CD14-positive monocyte (primary cell): Measurements from ENCODE around the gene NSG2. TPM values are rescaled to one million over a fixed set of nuclear protein-coding genes. Genes with fewer than 3 reads are reported as not detected.

Source experiments
- DNase-seq, 3 donors: peaks; one replicate each; pipeline ENCODE4 v3.0.0-alpha.2; 2011 to 2022
- H2AFZ ChIP-seq: 2 replicates; pipeline ENCODE4 v1.6.0; 2012; ENCODE audit warnings: mild to moderate bottlenecking, low read depth, low read length, inconsistent platforms; ENCODE audit not compliant: insufficient read depth, poor library complexity, severe bottlenecking
- H3K27ac ChIP-seq, 2 donors: 1 replicate in 1 of 2; 2 replicates in 1 of 2; pipeline ENCODE4 v1.5.1; 2012 to 2013; ENCODE audit warnings: low read length in 2 of 2, control low read depth in 1 of 2, inconsistent platforms in 1 of 2, low read depth in 1 of 2, mild to moderate bottlenecking in 1 of 2
- H3K27me3 ChIP-seq, 2 donors: one replicate each; pipeline versions ENCODE4 v1.6.0 to v1.6.1; 2011 to 2013; ENCODE audit warnings: low read length in 2 of 2; ENCODE audit not compliant: control insufficient read depth in 2 of 2, insufficient read depth in 2 of 2
- H3K36me3 ChIP-seq, 2 donors: replicated peaks in 1 of 2; 1 replicate in 1 of 2; 2 replicates in 1 of 2; pipeline versions ENCODE4 v1.5.1 to v1.6.1; 2012 to 2013; ENCODE audit warnings: low read length in 2 of 2, control low read depth in 1 of 2, inconsistent platforms in 1 of 2, mild to moderate bottlenecking in 1 of 2; ENCODE audit not compliant: insufficient read depth in 2 of 2, control insufficient read depth in 1 of 2
- H3K4me1 ChIP-seq, 2 donors: 1 replicate in 1 of 2; 2 replicates in 1 of 2; pipeline versions ENCODE4 v1.5.1 to v1.6.1; 2012 to 2013; ENCODE audit warnings: low read length in 2 of 2, control low read depth in 1 of 2, inconsistent platforms in 1 of 2, mild to moderate bottlenecking in 1 of 2, moderate library complexity in 1 of 2; ENCODE audit not compliant: insufficient read depth in 2 of 2, control insufficient read depth in 1 of 2
- H3K4me2 ChIP-seq: replicated peaks from 2 replicates; pipeline ENCODE3; 2012; ENCODE audit warnings: low read length, moderate library complexity, mild to moderate bottlenecking; ENCODE audit not compliant: poor library complexity, severe bottlenecking; ENCODE audit errors: extremely low read depth
- H3K4me3 ChIP-seq, 3 experiments: fragments of 200-600 bp in 1 of 3; sonication (generic) in 1 of 3; replicated peaks in 1 of 3; 1 replicate in 2 of 3; 2 replicates in 1 of 3; pipeline ENCODE4 v1.5.1; 2011 to 2013; ENCODE audit warnings: low read length in 3 of 3, mild to moderate bottlenecking in 3 of 3, control low read depth in 2 of 3, low read depth in 2 of 3, inconsistent platforms in 1 of 3, moderate library complexity in 1 of 3
- H3K79me2 ChIP-seq: 2 replicates; pipeline ENCODE4 v1.6.0; 2012; ENCODE audit warnings: mild to moderate bottlenecking, control low read depth, inconsistent platforms, low read length, moderate library complexity; ENCODE audit not compliant: insufficient read depth
- H3K9ac ChIP-seq: 2 replicates; pipeline ENCODE4 v1.6.0; 2017; ENCODE audit warnings: low read length, mild to moderate bottlenecking; ENCODE audit not compliant: insufficient read depth, poor library complexity, severe bottlenecking
- H3K9me3 ChIP-seq, 2 donors: replicated peaks in 1 of 2; 1 replicate in 1 of 2; 2 replicates in 1 of 2; pipeline versions ENCODE4 v1.5.1 to v1.6.1; 2012 to 2013; ENCODE audit warnings: low read length in 2 of 2, control low read depth in 1 of 2; ENCODE audit not compliant: control insufficient read depth in 1 of 2, insufficient read depth in 1 of 2
- H4K20me1 ChIP-seq: 2 replicates; pipeline ENCODE4 v1.6.0; 2012; ENCODE audit warnings: mild to moderate bottlenecking, low read length, control low read depth, moderate library complexity; ENCODE audit not compliant: insufficient read depth
- H3K27ac Mint-ChIP-seq, 7 donors: one replicate each; pipeline ENCODE4 v1.8.0; 2020; ENCODE audit warnings: mild to moderate bottlenecking in 7 of 7, mixed read lengths in 7 of 7, moderate library complexity in 6 of 7, inconsistent platforms in 2 of 7
- H3K27me3 Mint-ChIP-seq, 3 donors: one replicate each; pipeline ENCODE4 v1.8.0; 2021 to 2022; ENCODE audit warnings: low read depth in 3 of 3, mild to moderate bottlenecking in 3 of 3, mixed read lengths in 3 of 3, moderate library complexity in 3 of 3, inconsistent platforms in 1 of 3
- H3K36me3 Mint-ChIP-seq, 2 donors: one replicate each; pipeline ENCODE4 v1.8.0; 2020; ENCODE audit warnings: mixed read lengths in 2 of 2, inconsistent platforms in 1 of 2, mild to moderate bottlenecking in 1 of 2
- H3K4me1 Mint-ChIP-seq: one replicate; pipeline ENCODE4 v1.8.0; 2020; ENCODE audit warnings: mild to moderate bottlenecking, mixed read lengths
- H3K4me3 Mint-ChIP-seq, 2 donors: one replicate each; pipeline ENCODE4 v1.8.0; 2020; ENCODE audit warnings: mild to moderate bottlenecking in 2 of 2, mixed read lengths in 2 of 2, moderate library complexity in 1 of 2
- H3K9me3 Mint-ChIP-seq, 7 donors: one replicate each; pipeline ENCODE4 v1.8.0; 2020 to 2022; ENCODE audit warnings: mixed read lengths in 7 of 7, mild to moderate bottlenecking in 6 of 7, moderate library complexity in 6 of 7, inconsistent platforms in 2 of 7
- CTCF ChIP-seq: fragments of 200-600 bp; IDR thresholded peaks from one replicate; pipeline ENCODE4 v1.8.0; 2022; ENCODE audit warnings: antibody characterized with exemption, mild to moderate bottlenecking
- WGBS: methylation state at CpG from one replicate; pipeline ENCODE4 v1.1.5; 2013; ENCODE audit warnings: missing lambda C conversion rate; ENCODE audit not compliant: insufficient coverage; 5-methylcytosine and 5-hydroxymethylcytosine counted together
- intact Hi-C, 2 donors: fragments of 100-400 bp; cut with micrococcal nuclease; formaldehyde crosslinking; loops; one replicate each; pipeline versions ENCODE4 v1.15.0 to v1.15.1; 2023
- polyA plus RNA-seq, 3 donors: library from polyadenylated mRNA; depleted of rRNA in 1 of 3; unstranded in 2 of 3; stranded (reverse) in 1 of 3; fragments of 300-500 nt in 2 of 3; fragments of >200 nt in 1 of 3; fragmentation: Illumina TruSeq in 2 of 3; gene quantifications; 1 replicate in 2 of 3; 2 replicates in 1 of 3; pipeline ENCODE4 v1.2.3, GENCODE V29; 2012 to 2021

The NSG2 gene
- polyA plus RNA-seq, 3 donors, result not detected

GRCh38 chr5:174141398-174141797 is 95.9 kb downstream of the NSG2 start:
- Mint-ChIP-seq H3K27ac (no peak overlapping the region), H3K4me3 (no peak overlapping the region), H3K4me1 (no peaks in the 10 kb centered on the region), H3K27me3 (peaks cover 0 to 5% (median 1%) of the 10 kb centered on the region in 3 donors), H3K36me3 (no peaks in the 10 kb centered on the region), H3K9me3 (peaks cover 0 to 1% (median 0%) of the 10 kb centered on the region in 7 donors)
- Histone ChIP-seq H3K4me1 (no peaks in the 10 kb centered on the region), H3K9me3 (no peaks in the 10 kb centered on the region), H3K27ac (no peak overlapping the region), H3K9ac (no peak overlapping the region), H3K27me3 (no peaks in the 10 kb centered on the region), H3K4me2 (no peak overlapping the region), H3K4me3 (no peak overlapping the region), H3K36me3 (no peaks in the 10 kb centered on the region), H2AFZ (no peak overlapping the region), H3K79me2 (no peaks in the 10 kb centered on the region), H4K20me1 (no peaks in the 10 kb centered on the region)
- 100% methylated on average over 3 of the region's 6 CpGs for whole genome bisulfite sequencing
- intact Hi-C loops, result no loop called here
- TF ChIP-seq CTCF, result no peak
- DNase-seq, result no peak

- Histone ChIP-seq H3K36me3 (no peaks in the 10 kb centered on the region), H3K27me3 (no peaks in the 10 kb centered on the region), H3K4me2 (no peak overlapping the region), H3K27ac (no peak overlapping the region), H3K4me1 (no peaks in the 10 kb centered on the region), H4K20me1 (no peaks in the 10 kb centered on the region), H3K79me2 (no peaks in the 10 kb centered on the region), H3K9me3 (no peaks in the 10 kb centered on the region), H3K4me3 (no peak overlapping the region), H2AFZ (no peak overlapping the region), H3K9ac (no peak overlapping the region)
- intact Hi-C loops, result no loop called here
- Mint-ChIP-seq H3K27ac (no peak overlapping the region), H3K9me3 (peaks cover 0 to 1% (median 0%) of the 10 kb centered on the region in 7 donors), H3K4me1 (no peaks in the 10 kb centered on the region), H3K4me3 (no peak overlapping the region), H3K27me3 (peaks cover 0 to 7% (median 1%) of the 10 kb centered on the region in 3 donors), H3K36me3 (no peaks in the 10 kb centered on the region)
- DNase-seq, result no peak
- 78% methylated on average over 2 of the region's 2 CpGs for WGBS
- no peak for TF ChIP-seq CTCF
Observed at GRCh38 chr5:174145091-174145490, 99.6 kb downstream of the NSG2 start.
